Peyer's patch (tissue), 4 donors: ENCODE results near the gene MTMR11.

Experiments
- POLR2A ChIP-seq, 2 donors: fragments of 450-650 bp; IDR thresholded peaks; one replicate each; pipeline ENCODE4 v1.5.1; 2017; ENCODE audit warnings: antibody characterized with exemption in 2 of 2, mild to moderate bottlenecking in 2 of 2, moderate library complexity in 2 of 2
- TF ChIP-seq, protein P1 (sequence below), 6 experiments: fragments of 450-650 bp in 4 of 6; fragments of 200-600 bp in 2 of 6; sonication (generic) in 1 of 6; IDR thresholded peaks; one replicate each; pipeline ENCODE4 v1.5.1; 2017 to 2019; ENCODE audit warnings: antibody characterized with exemption in 6 of 6, mild to moderate bottlenecking in 3 of 6, moderate library complexity in 1 of 6

DNA sequence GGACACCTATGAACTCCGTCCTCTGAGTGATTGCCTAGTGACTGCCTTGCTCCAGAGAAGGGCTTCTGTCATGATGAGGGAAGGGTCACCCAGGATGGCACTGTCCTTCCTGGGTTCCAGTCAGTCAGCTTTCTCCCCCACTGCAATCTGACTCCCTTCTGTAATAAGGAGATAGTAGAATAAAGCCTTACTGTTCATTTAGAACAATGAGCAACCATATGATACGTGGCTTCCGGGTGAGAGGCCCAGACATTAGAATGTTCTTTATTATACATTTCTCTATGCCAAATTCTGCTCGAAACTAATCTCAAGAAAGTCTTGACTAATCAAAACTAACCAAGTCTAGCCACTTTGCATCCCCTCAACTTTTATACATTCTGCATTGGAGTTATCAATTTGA is 8.5 kb upstream of the MTMR11 start:
- TF ChIP-seq, protein P1, sequence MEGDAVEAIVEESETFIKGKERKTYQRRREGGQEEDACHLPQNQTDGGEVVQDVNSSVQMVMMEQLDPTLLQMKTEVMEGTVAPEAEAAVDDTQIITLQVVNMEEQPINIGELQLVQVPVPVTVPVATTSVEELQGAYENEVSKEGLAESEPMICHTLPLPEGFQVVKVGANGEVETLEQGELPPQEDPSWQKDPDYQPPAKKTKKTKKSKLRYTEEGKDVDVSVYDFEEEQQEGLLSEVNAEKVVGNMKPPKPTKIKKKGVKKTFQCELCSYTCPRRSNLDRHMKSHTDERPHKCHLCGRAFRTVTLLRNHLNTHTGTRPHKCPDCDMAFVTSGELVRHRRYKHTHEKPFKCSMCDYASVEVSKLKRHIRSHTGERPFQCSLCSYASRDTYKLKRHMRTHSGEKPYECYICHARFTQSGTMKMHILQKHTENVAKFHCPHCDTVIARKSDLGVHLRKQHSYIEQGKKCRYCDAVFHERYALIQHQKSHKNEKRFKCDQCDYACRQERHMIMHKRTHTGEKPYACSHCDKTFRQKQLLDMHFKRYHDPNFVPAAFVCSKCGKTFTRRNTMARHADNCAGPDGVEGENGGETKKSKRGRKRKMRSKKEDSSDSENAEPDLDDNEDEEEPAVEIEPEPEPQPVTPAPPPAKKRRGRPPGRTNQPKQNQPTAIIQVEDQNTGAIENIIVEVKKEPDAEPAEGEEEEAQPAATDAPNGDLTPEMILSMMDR (IDR thresholded peaks at IDR 0.05) = no peak
- no peak for TF ChIP-seq POLR2A (IDR thresholded peaks at IDR 0.05)
